Right lobe of liver (tissue), 4 donors: Measurements from ENCODE around the gene CUBN.

ENCODE experiments used
- CTCF ChIP-seq, 4 donors: fragments of 200-600 bp in 3 of 4; fragments of 450-650 bp in 1 of 4; IDR thresholded peaks; one replicate each; pipeline versions ENCODE4 v1.5.1 to v1.8.0; 2016 to 2022; ENCODE audit warnings: antibody characterized with exemption in 4 of 4, mild to moderate bottlenecking in 2 of 4
- POLR2A ChIP-seq: fragments of 450-650 bp; IDR thresholded peaks from one replicate; pipeline ENCODE4 v1.6.1; 2017; ENCODE audit warnings: antibody characterized with exemption, mild to moderate bottlenecking
- donor health status: DM: no; HTN: no; CAD: no.
- donor health status: DM: no; HTN: no; CAD: no.
- donor health status: DM: no; HTN: yes; CAD: no.

- TF ChIP-seq POLR2A (no peak), CTCF (IDR thresholded peaks at IDR 0.05) (no peak)
Measured at GRCh38 chr10:17029581-17030271, 99.9 kb downstream of the CUBN start.
